ENCODE results near the gene ADARB1. TPM values are rescaled to one million over a fixed set of nuclear protein-coding genes. Genes with fewer than 3 reads are reported as not detected.

The ADARB1 gene
- total and polyA plus RNA-seq, 9 of the 15 experiments (the other 6 are each of a cell fraction or from before 2014, with no cell fraction given), result 6.7 to 16.0 (median 8.3) TPM

GRCh38 chr21:45153358-45154318 is 79.3 kb downstream of the ADARB1 start:
- no TSS peak for BruUV-seq (replicated peaks)
- no peaks in the 10 kb centered on the region for H3K9me1 ChIP-seq (ENCODE audit: control insufficient read depth, insufficient read depth, low read length)
- no peak overlapping the region for H3K27ac ChIP-seq (ENCODE audit: extremely low read depth, low read depth, low read length)
- no peaks in the 10 kb centered on the region for H3K79me2 ChIP-seq (ENCODE audit: control insufficient read depth, insufficient read depth, low read length)
- H3K4me1 ChIP-seq (replicated peaks in 1 of 2; ENCODE audit: control insufficient read depth in 2 of 2, insufficient read depth in 2 of 2, low read length in 2 of 2), result peaks cover 7 to 19% of the 10 kb centered on the region in 2 experiments; a peak in 4 of 5 replicates
- no peaks in the 10 kb centered on the region for H3K36me3 ChIP-seq (ENCODE audit: control insufficient read depth, insufficient read depth, low read length)
- H3K9me3 ChIP-seq (replicated peaks; ENCODE audit: control insufficient read depth, insufficient read depth, low read depth, low read length), result no peaks in the 10 kb centered on the region
- no peak overlapping the region for H3K4me3 ChIP-seq
- FAIRE-seq (no peak), ATAC-seq (no peak), DNase-seq (ENCODE audit: extremely low read depth in 1 of 4, low spot score in 3 of 4) (no peak)
- no peaks in the 10 kb centered on the region for H3K27me3 ChIP-seq (ENCODE audit: control insufficient read depth in 2 of 2, insufficient read depth in 2 of 2, low read length in 2 of 2)
- H4K20me1 ChIP-seq (replicated peaks; ENCODE audit: control insufficient read depth, insufficient read depth, low read length), result no peaks in the 10 kb centered on the region
- ChIA-PET CTCF (ENCODE audit: low intra/inter-chr PET ratio) (interaction anchor here (2.3 kb wide), 1 partner anchor 285 kb away, joined by 9 read pairs; no protein-coding TSS in a partner anchor), POLR2A (interaction anchor here (0.8 to 3.3 kb wide), 5 partner anchors 8 to 263 kb away, joined by 3 to 13 read pairs (median 4); no protein-coding TSS in a partner anchor)
- H3K9ac ChIP-seq (ENCODE audit: insufficient read depth in 1 of 2, low read depth in 2 of 2, low read length in 2 of 2), result peak overlapping the region in 1 of 2 experiments; percentile 70; a peak in 1 of 4 replicates
- 62% methylated on average over 11 of the region's 11 CpGs for WGBS (ENCODE audit: insufficient coverage, low coverage, missing lambda C conversion rate)
- H2AFZ ChIP-seq (ENCODE audit: low read depth, low read length), result no peak overlapping the region
- H3K4me2 ChIP-seq (ENCODE audit: insufficient read depth, low read length), result no peak overlapping the region
- in situ Hi-C loops (cut with MboI) (no loop called here), intact Hi-C loops (cut with micrococcal nuclease) (loop anchor here (2.0 to 5.0 kb wide), 2 partner anchors 74 to 285 kb away; no protein-coding TSS in a partner anchor)
- no peak for TF ChIP-seq ELF2 (CRISPR knock-in tag; IDR thresholded peaks at IDR 0.05)
- TF ChIP-seq ZNF316 (IDR thresholded peaks at IDR 0.05), result peak; percentile 15; the same call in 1 of the 2 replicates

All from K562 (cell line).